ENCODE measurements around the gene NDE1.
"Not testable (repeated sequence)": the region's sequence is repeated elsewhere in the genome, so short reads cannot be mapped to it uniquely, and the experiment has no call there.

The NDE1 gene

DNA sequence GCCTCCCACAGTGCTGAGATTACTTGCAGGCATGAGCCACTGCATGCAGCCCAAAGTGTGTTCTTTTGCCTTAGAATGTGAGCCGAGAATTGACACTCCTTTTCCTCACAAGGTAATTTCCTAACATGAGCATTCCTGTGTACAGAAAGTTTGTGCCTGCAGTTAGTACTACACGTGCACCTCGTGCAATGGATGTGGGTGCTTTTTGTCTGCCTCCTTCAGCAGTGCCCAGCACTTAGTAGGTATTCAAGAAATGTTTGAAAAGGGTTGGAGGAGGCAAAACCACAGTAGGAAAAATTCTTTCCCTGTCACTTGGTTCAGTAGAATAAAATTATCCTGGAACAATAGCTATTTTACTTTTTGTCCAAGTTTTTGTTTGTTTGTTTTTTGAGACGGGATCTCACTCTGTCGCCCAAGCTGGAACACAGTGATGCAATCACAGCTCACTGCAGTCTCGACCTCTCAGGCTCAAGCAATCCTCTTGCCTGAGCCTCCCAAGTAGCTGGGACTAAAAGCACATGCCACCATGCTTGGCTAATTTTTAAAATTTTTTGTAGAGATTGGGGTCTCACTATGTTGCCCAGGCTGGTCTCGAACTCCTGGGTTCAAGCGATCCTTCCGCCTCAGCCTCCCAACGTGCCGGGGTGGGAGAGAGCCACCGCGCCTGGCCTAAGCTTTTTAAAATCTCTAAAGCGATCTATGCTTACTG lies 2.4 kb downstream of the NDE1 start:
- no peak for FAIRE-seq

GRCh38 chr16:15653227-15653626 lies 3.2 kb downstream of the NDE1 start:
- no peak for FAIRE-seq

DNA sequence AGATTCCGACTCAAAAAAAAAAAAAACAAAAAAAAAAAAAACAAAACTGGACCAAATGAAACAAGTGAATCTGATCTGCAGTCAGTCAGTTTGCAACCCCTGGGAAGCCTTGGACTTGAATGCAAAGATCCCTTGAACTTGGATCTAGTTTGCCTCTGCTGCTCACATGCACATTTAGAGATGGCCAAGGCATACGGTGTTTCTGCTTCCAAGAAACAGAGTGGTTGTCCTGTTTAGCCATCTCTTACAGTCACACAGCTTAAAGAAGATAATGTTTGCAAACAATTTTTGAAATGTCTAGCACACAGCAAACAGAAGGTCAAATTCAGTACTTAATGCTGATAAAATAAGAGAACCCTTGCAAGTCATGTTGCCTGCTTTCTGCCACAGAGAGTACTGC lies 4.5 kb downstream of the NDE1 start:
- no peak for FAIRE-seq

DNA sequence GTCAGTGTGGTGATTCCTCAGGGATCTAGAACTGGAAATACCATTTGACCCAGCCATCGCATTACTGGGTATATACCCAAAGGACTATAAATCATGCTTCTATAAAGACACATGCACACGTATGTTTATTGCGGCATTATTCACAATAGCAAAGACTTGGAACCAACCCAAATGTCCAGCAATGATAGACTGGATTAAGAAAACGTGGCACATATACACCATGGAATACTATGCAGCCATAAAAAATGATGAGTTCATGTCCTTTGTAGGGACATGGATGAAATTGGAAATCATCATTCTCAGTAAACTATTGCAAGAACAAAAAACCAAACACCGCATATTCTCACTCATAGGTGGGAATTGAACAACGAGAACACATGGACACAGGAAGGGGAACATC lies 5.5 kb downstream of the NDE1 start:
- not testable (repeated sequence) for FAIRE-seq

DNA sequence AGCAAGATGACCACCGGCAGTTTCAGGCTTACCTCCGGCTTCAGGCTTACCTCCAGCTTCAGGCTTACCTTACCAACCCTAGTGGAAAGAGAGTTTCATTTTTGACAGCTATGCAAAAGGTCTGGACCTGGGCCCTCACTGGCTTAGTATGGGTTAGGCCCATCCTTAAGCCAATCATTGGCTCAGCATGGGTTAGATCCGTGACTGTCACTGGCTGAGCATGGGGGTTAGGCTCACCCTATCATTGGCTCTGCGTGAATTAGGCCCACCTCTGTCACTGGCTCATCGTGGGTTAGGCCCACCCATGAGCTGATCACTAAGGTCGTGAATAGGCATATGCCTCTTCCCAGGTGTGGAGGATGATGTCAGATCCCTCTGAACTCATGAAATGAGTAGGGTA lies 8.1 kb downstream of the NDE1 start:
- no peak for FAIRE-seq

DNA sequence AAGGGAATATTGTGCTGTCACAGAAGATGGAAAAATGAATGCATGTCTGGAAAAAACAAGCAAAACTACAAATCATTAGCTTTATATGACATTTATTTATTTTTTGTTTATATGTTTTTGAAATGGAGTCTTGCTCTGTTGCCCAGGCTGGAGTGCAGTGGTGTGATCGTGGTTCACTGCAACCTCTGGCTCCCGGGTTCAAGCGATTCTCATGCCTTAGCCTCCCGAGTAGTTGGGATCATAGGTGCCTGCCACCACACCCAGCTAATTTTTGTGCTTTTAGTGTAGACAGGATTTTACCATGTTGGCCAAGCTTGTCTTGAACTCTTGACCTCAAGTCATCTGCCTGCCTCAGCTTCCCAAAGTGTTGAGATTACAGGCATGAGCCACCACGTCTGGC lies 8.5 kb downstream of the NDE1 start:
- FAIRE-seq, result no peak

GRCh38 chr16:15660203-15660601 lies 10.2 kb downstream of the NDE1 start:
- FAIRE-seq, result no peak

- no peak for FAIRE-seq
These were observed 15.1 kb downstream of the NDE1 start for GRCh38 chr16:15665107-15665506.

DNA sequence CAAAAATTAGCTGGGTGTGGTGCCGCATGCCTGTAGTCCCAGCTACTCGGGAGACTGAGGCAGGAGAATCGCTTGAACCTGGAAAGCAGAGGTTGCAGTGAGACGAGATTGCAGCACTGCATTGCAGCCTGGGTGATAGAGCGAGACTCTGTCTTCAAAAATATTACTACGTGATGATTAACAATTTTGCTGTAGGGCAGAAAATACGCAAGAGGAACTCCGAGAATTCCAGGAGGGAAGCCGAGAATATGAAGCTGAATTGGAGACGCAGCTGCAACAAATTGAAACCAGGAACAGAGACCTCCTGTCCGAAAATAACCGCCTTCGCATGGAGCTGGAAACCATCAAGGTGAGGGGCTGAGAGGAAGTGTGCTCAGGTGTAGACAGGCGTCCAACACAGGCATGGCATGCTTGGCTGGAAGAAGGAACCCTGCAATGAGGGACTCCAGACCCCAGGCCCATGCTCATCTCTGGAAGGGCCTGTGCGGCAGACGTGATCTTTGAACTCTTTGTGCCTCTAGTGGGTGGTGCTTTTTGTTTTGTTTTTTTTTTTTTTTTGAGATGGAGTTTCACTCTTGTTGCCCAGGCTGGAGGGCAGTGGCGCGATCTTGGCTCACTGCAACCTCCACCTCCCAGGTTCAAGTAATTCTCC lies 17.2 kb downstream of the NDE1 start:
- FAIRE-seq, result no peak

DNA sequence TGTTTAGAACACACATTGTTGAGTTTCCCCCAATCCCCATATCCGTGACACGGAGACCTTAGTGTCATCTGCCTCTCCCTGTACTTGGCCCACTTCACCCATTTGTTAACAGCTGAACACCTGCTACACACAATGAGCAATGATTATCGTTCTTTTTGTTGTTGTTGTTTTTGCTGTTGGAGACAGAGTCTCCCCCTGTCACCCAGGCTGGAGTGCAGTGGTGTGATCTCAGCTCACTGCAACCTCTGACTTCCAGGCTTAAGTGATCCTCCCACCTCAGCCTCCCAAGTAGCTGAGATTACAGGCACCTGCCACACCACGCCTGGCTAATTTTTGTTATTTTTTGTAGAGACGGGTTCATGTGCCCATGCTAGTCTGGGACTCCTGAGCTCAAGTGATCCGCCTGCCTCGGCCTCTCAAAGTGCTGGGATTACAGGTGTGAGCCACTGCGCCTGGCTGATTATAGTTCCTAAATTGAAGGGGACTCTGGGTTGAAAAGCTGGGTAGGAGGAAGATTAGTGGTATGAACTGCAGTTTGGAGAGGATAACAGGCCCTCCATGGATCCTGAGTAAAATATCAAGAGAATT lies 21.6 kb downstream of the NDE1 start:
- no peak for FAIRE-seq

DNA sequence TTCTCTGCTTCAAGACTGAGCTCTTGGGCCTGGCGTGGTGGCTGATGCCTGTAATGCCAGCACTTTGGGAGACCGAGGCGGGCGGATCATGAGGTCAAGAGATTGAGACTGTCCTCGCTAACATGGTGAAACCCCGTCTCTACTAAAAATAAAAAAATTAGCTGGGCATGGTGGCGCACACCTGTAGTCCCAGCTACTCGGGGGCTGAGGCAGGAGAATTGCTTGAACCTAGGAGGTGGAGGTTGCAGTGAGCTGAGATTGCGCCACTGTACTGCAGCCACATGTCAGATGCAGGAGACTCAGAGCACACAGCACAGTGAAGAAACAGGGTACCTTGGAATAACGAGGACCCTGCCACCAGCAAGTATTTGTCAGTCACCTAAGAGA lies 22.1 kb downstream of the NDE1 start:
- not testable (repeated sequence) for FAIRE-seq

- FAIRE-seq, result no peak
These were observed 22.6 kb downstream of the NDE1 start for GRCh38 chr16:15672514-15673167.

GRCh38 chr16:15674571-15674970 lies 24.5 kb downstream of the NDE1 start:
- no peak for FAIRE-seq

- FAIRE-seq, result no peak
These were observed 26.5 kb downstream of the NDE1 start for GRCh38 chr16:15676506-15676905.

GRCh38 chr16:15677447-15677846 lies 27.4 kb downstream of the NDE1 start:
- FAIRE-seq, result no peak

- FAIRE-seq, result no peak
These were observed 32.1 kb downstream of the NDE1 start for GRCh38 chr16:15682105-15682570.

- FAIRE-seq, result no peak
These were observed 36.2 kb downstream of the NDE1 start for GRCh38 chr16:15686287-15686686.

GRCh38 chr16:15689290-15689689 lies 39.2 kb downstream of the NDE1 start:
- FAIRE-seq, result no peak

GRCh38 chr16:15690296-15690695 lies 40.3 kb downstream of the NDE1 start:
- FAIRE-seq, result no peak

- FAIRE-seq, result no peak
These were observed 41.0 kb downstream of the NDE1 start for GRCh38 chr16:15691046-15691445.

GRCh38 chr16:15692508-15692907 lies 42.5 kb downstream of the NDE1 start:
- FAIRE-seq, result not testable (repeated sequence)

DNA sequence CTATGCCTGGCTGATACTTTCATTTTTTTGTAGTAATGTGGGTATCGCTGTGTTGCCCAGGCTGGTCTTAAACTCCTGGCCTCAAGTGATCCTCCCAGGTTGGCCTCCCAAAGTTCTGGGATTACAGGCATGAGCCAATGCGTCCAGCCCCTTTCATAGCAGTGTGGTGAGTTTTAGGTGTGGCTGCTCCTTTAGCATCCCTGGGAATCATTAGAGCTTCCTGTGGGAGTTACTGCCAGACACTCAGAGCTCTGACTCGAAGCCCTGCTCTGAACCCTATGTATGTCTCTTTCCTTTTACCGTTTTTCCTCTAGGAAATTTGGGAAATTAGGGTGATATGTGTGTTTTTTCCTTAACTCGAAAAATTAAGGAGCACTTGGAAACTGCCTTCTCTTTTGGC lies 44.5 kb downstream of the NDE1 start:
- no peak for FAIRE-seq

DNA sequence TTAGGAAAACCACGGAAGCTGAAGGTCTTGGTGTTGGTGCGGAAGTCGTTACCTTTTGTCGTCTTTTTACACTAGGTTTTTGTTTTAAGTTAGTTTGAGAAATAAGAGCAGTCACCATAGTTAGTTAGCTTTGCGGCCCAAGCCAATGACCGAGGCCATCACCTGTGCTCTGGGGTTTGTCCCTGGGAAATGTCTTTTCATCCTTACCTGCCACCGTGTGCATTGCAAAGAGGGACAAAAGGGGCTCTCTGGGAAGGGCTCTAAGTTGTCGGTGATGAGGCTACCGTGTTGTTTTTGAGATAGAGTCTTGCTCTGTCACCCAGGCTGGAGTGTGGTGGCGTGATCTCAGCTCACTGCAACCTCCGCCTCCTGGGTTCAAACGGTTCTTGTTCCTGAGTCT lies 49.8 kb downstream of the NDE1 start:
- FAIRE-seq, result no peak

DNA sequence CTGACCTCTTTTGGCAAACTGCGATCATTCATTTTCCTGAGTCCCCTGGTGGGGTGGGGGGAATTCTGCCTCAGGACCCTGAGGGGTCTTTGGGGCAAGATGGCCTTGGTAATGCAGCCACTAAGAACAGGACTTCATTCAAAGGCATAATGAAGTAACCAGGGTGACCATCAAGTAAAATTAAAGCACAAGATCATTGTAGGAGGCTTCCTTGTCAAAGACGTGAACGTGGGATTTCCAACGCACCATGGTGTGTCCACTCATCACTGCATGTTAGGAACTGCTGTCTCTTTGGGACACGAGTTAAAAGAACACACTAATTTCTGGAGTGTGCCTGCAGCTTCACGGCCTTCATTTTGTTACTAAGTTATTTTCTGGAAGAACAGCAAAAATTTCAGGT lies 51.3 kb downstream of the NDE1 start:
- no peak for FAIRE-seq

Measured in colon (tissue), 2 donors.